Measurements from ENCODE around the gene ZNF683. TPM values are rescaled to one million over a fixed set of nuclear protein-coding genes. Genes with fewer than 3 reads are reported as not detected.
A peak's percentile ranks its signal among the peaks of the same experiment; 100 is the strongest.

Gene ZNF683
- total and polyA plus RNA-seq, 9 of the 15 experiments (the other 6 are each of a cell fraction or from before 2014, with no cell fraction given), result not detected

DNA sequence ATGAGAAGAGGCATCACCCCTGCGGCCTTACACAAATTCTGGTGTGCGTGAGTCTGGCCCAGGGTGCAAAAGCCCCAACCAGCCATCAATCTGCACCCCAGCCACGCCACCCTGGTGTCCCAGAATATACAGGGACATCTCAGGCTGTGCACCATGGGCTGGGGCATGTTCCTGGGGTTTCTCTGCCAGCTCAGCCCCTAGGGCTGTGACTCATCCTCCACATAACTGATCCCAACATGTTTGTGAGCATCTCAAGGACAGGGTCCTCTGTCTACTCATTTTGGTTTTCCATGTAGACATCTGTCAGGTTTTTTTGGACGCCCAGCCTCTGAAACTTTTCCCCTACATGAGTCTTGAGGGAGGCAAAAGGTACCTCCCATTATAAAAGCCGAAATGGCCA lies 511 bp downstream of the ZNF683 start (continued):
- TF ChIP-seq, protein P1, sequence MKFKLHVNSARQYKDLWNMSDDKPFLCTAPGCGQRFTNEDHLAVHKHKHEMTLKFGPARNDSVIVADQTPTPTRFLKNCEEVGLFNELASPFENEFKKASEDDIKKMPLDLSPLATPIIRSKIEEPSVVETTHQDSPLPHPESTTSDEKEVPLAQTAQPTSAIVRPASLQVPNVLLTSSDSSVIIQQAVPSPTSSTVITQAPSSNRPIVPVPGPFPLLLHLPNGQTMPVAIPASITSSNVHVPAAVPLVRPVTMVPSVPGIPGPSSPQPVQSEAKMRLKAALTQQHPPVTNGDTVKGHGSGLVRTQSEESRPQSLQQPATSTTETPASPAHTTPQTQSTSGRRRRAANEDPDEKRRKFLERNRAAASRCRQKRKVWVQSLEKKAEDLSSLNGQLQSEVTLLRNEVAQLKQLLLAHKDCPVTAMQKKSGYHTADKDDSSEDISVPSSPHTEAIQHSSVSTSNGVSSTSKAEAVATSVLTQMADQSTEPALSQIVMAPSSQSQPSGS (CRISPR knock-in tag; IDR thresholded peaks at IDR 0.05), result no peak
- TF ChIP-seq, protein P2, sequence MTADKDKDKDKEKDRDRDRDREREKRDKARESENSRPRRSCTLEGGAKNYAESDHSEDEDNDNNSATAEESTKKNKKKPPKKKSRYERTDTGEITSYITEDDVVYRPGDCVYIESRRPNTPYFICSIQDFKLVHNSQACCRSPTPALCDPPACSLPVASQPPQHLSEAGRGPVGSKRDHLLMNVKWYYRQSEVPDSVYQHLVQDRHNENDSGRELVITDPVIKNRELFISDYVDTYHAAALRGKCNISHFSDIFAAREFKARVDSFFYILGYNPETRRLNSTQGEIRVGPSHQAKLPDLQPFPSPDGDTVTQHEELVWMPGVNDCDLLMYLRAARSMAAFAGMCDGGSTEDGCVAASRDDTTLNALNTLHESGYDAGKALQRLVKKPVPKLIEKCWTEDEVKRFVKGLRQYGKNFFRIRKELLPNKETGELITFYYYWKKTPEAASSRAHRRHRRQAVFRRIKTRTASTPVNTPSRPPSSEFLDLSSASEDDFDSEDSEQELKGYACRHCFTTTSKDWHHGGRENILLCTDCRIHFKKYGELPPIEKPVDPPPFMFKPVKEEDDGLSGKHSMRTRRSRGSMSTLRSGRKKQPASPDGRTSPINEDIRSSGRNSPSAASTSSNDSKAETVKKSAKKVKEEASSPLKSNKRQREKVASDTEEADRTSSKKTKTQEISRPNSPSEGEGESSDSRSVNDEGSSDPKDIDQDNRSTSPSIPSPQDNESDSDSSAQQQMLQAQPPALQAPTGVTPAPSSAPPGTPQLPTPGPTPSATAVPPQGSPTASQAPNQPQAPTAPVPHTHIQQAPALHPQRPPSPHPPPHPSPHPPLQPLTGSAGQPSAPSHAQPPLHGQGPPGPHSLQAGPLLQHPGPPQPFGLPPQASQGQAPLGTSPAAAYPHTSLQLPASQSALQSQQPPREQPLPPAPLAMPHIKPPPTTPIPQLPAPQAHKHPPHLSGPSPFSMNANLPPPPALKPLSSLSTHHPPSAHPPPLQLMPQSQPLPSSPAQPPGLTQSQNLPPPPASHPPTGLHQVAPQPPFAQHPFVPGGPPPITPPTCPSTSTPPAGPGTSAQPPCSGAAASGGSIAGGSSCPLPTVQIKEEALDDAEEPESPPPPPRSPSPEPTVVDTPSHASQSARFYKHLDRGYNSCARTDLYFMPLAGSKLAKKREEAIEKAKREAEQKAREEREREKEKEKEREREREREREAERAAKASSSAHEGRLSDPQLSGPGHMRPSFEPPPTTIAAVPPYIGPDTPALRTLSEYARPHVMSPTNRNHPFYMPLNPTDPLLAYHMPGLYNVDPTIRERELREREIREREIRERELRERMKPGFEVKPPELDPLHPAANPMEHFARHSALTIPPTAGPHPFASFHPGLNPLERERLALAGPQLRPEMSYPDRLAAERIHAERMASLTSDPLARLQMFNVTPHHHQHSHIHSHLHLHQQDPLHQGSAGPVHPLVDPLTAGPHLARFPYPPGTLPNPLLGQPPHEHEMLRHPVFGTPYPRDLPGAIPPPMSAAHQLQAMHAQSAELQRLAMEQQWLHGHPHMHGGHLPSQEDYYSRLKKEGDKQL (CRISPR knock-in tag; IDR thresholded peaks at IDR 0.05; ENCODE audit: borderline replicate concordance), result no peak
- peak; percentile 59 for TF ChIP-seq FOSL1 (tag; conservative IDR thresholded peaks at IDR 0.05)
